CD14-positive monocyte (primary cell): Measurements from ENCODE around the gene VARS2. TPM values are rescaled to one million over a fixed set of nuclear protein-coding genes. Genes with fewer than 3 reads are reported as not detected.

Experiments
- DNase-seq, 3 donors: peaks; one replicate each; pipeline ENCODE4 v3.0.0-alpha.2; 2011 to 2022
- H2AFZ ChIP-seq: 2 replicates; pipeline ENCODE4 v1.6.0; 2012; ENCODE audit warnings: mild to moderate bottlenecking, low read depth, low read length, inconsistent platforms; ENCODE audit not compliant: insufficient read depth, poor library complexity, severe bottlenecking
- H3K27ac ChIP-seq, 2 donors: 1 replicate in 1 of 2; 2 replicates in 1 of 2; pipeline ENCODE4 v1.5.1; 2012 to 2013; ENCODE audit warnings: low read length in 2 of 2, control low read depth in 1 of 2, inconsistent platforms in 1 of 2, low read depth in 1 of 2, mild to moderate bottlenecking in 1 of 2
- H3K27me3 ChIP-seq, 2 donors: one replicate each; pipeline versions ENCODE4 v1.6.0 to v1.6.1; 2011 to 2013; ENCODE audit warnings: low read length in 2 of 2; ENCODE audit not compliant: control insufficient read depth in 2 of 2, insufficient read depth in 2 of 2
- H3K36me3 ChIP-seq, 2 donors: replicated peaks in 1 of 2; 1 replicate in 1 of 2; 2 replicates in 1 of 2; pipeline versions ENCODE4 v1.5.1 to v1.6.1; 2012 to 2013; ENCODE audit warnings: low read length in 2 of 2, control low read depth in 1 of 2, inconsistent platforms in 1 of 2, mild to moderate bottlenecking in 1 of 2; ENCODE audit not compliant: insufficient read depth in 2 of 2, control insufficient read depth in 1 of 2
- H3K4me1 ChIP-seq, 2 donors: 1 replicate in 1 of 2; 2 replicates in 1 of 2; pipeline versions ENCODE4 v1.5.1 to v1.6.1; 2012 to 2013; ENCODE audit warnings: low read length in 2 of 2, control low read depth in 1 of 2, inconsistent platforms in 1 of 2, mild to moderate bottlenecking in 1 of 2, moderate library complexity in 1 of 2; ENCODE audit not compliant: insufficient read depth in 2 of 2, control insufficient read depth in 1 of 2
- H3K4me2 ChIP-seq: replicated peaks from 2 replicates; pipeline ENCODE3; 2012; ENCODE audit warnings: low read length, moderate library complexity, mild to moderate bottlenecking; ENCODE audit not compliant: poor library complexity, severe bottlenecking; ENCODE audit errors: extremely low read depth
- H3K4me3 ChIP-seq, 3 experiments: fragments of 200-600 bp in 1 of 3; sonication (generic) in 1 of 3; replicated peaks in 1 of 3; 1 replicate in 2 of 3; 2 replicates in 1 of 3; pipeline ENCODE4 v1.5.1; 2011 to 2013; ENCODE audit warnings: low read length in 3 of 3, mild to moderate bottlenecking in 3 of 3, control low read depth in 2 of 3, low read depth in 2 of 3, inconsistent platforms in 1 of 3, moderate library complexity in 1 of 3
- H3K79me2 ChIP-seq: 2 replicates; pipeline ENCODE4 v1.6.0; 2012; ENCODE audit warnings: mild to moderate bottlenecking, control low read depth, inconsistent platforms, low read length, moderate library complexity; ENCODE audit not compliant: insufficient read depth
- H3K9ac ChIP-seq: 2 replicates; pipeline ENCODE4 v1.6.0; 2017; ENCODE audit warnings: low read length, mild to moderate bottlenecking; ENCODE audit not compliant: insufficient read depth, poor library complexity, severe bottlenecking
- H3K9me3 ChIP-seq, 2 donors: replicated peaks in 1 of 2; 1 replicate in 1 of 2; 2 replicates in 1 of 2; pipeline versions ENCODE4 v1.5.1 to v1.6.1; 2012 to 2013; ENCODE audit warnings: low read length in 2 of 2, control low read depth in 1 of 2; ENCODE audit not compliant: control insufficient read depth in 1 of 2, insufficient read depth in 1 of 2
- H4K20me1 ChIP-seq: 2 replicates; pipeline ENCODE4 v1.6.0; 2012; ENCODE audit warnings: mild to moderate bottlenecking, low read length, control low read depth, moderate library complexity; ENCODE audit not compliant: insufficient read depth
- H3K27ac Mint-ChIP-seq, 7 donors: one replicate each; pipeline ENCODE4 v1.8.0; 2020; ENCODE audit warnings: mild to moderate bottlenecking in 7 of 7, mixed read lengths in 7 of 7, moderate library complexity in 6 of 7, inconsistent platforms in 2 of 7
- H3K27me3 Mint-ChIP-seq, 3 donors: one replicate each; pipeline ENCODE4 v1.8.0; 2021 to 2022; ENCODE audit warnings: low read depth in 3 of 3, mild to moderate bottlenecking in 3 of 3, mixed read lengths in 3 of 3, moderate library complexity in 3 of 3, inconsistent platforms in 1 of 3
- H3K36me3 Mint-ChIP-seq, 2 donors: one replicate each; pipeline ENCODE4 v1.8.0; 2020; ENCODE audit warnings: mixed read lengths in 2 of 2, inconsistent platforms in 1 of 2, mild to moderate bottlenecking in 1 of 2
- H3K4me1 Mint-ChIP-seq: one replicate; pipeline ENCODE4 v1.8.0; 2020; ENCODE audit warnings: mild to moderate bottlenecking, mixed read lengths
- H3K4me3 Mint-ChIP-seq, 2 donors: one replicate each; pipeline ENCODE4 v1.8.0; 2020; ENCODE audit warnings: mild to moderate bottlenecking in 2 of 2, mixed read lengths in 2 of 2, moderate library complexity in 1 of 2
- H3K9me3 Mint-ChIP-seq, 7 donors: one replicate each; pipeline ENCODE4 v1.8.0; 2020 to 2022; ENCODE audit warnings: mixed read lengths in 7 of 7, mild to moderate bottlenecking in 6 of 7, moderate library complexity in 6 of 7, inconsistent platforms in 2 of 7
- CTCF ChIP-seq: fragments of 200-600 bp; IDR thresholded peaks from one replicate; pipeline ENCODE4 v1.8.0; 2022; ENCODE audit warnings: antibody characterized with exemption, mild to moderate bottlenecking
- WGBS: methylation state at CpG from one replicate; pipeline ENCODE4 v1.1.5; 2013; ENCODE audit warnings: missing lambda C conversion rate; ENCODE audit not compliant: insufficient coverage; 5-methylcytosine and 5-hydroxymethylcytosine counted together
- intact Hi-C, 2 donors: fragments of 100-400 bp; cut with micrococcal nuclease; formaldehyde crosslinking; loops; one replicate each; pipeline versions ENCODE4 v1.15.0 to v1.15.1; 2023
- polyA plus RNA-seq, 3 donors: library from polyadenylated mRNA; depleted of rRNA in 1 of 3; unstranded in 2 of 3; stranded (reverse) in 1 of 3; fragments of 300-500 nt in 2 of 3; fragments of >200 nt in 1 of 3; fragmentation: Illumina TruSeq in 2 of 3; gene quantifications; 1 replicate in 2 of 3; 2 replicates in 1 of 3; pipeline ENCODE4 v1.2.3, GENCODE V29; 2012 to 2021

VARS2 gene
- polyA plus RNA-seq, 3 donors, result 7.6 to 15.5 (median 8.1) TPM

GRCh38 chr6:30885999-30886896, 27.8 kb upstream of the VARS2 start:
- H3K9me3 Mint-ChIP-seq, result peaks cover 0 to 5% (median 0%) of the 10 kb centered on the region in 7 donors

GRCh38 chr6:30886897-30887255, 27.2 kb upstream of the VARS2 start:
- Mint-ChIP-seq H3K4me3 (no peak overlapping the region), H3K27ac (no peak overlapping the region), H3K9me3 (peaks cover 0 to 5% (median 0%) of the 10 kb centered on the region in 7 donors), H3K36me3 (peaks cover 0 to 5% of the 10 kb centered on the region in 2 donors), H3K27me3 (peaks cover 29 to 55% (median 31%) of the 10 kb centered on the region in 3 donors), H3K4me1 (peaks cover 23% of the 10 kb centered on the region)
- peaks cover 9 to 11% of the 10 kb centered on the region in 2 donors for H3K4me1 ChIP-seq
- TF ChIP-seq CTCF, result no peak
- H3K27ac ChIP-seq, result no peak overlapping the region
- no peaks in the 10 kb centered on the region for H3K9me3 ChIP-seq
- H4K20me1 ChIP-seq, result no peaks in the 10 kb centered on the region
- H3K79me2 ChIP-seq, result no peaks in the 10 kb centered on the region
- H3K36me3 ChIP-seq, result no peaks in the 10 kb centered on the region
- H3K4me3 ChIP-seq, result no peak overlapping the region
- DNase-seq, result no peak
- H3K4me2 ChIP-seq, result no peak overlapping the region
- peaks cover 4 to 44% of the 10 kb centered on the region in 2 donors for H3K27me3 ChIP-seq
- no peak overlapping the region for H2AFZ ChIP-seq
- intact Hi-C loops, result no loop called here
- H3K9ac ChIP-seq, result no peak overlapping the region

More at GRCh38 chr6:30885999-30886896, 27.8 kb upstream of the VARS2 start:
- peaks cover 9 to 11% of the 10 kb centered on the region in 2 donors for H3K4me1 ChIP-seq
- peaks cover 0 to 5% of the 10 kb centered on the region in 2 donors for H3K36me3 Mint-ChIP-seq
- no peaks in the 10 kb centered on the region for H3K9me3 ChIP-seq
- no peak for DNase-seq
- intact Hi-C loops, result no loop called here
- TF ChIP-seq CTCF, result no peak
- no peak overlapping the region for H3K27ac Mint-ChIP-seq
- no peak overlapping the region for H3K9ac ChIP-seq
- H3K4me3 ChIP-seq, result no peak overlapping the region
- peaks cover 4 to 49% of the 10 kb centered on the region in 2 donors for H3K27me3 ChIP-seq
- no peak overlapping the region for H2AFZ ChIP-seq
- H3K4me3 Mint-ChIP-seq, result peak overlapping the region in 1 of 2 donors; percentile 86
- no peaks in the 10 kb centered on the region for H4K20me1 ChIP-seq
- no peak overlapping the region for H3K27ac ChIP-seq
- H3K27me3 Mint-ChIP-seq, result peaks cover 31 to 58% (median 34%) of the 10 kb centered on the region in 3 donors
- H3K4me2 ChIP-seq, result no peak overlapping the region
- peaks cover 23% of the 10 kb centered on the region for H3K4me1 Mint-ChIP-seq
- 67% methylated on average over 9 of the region's 18 CpGs for WGBS
- no peaks in the 10 kb centered on the region for H3K36me3 ChIP-seq
- H3K79me2 ChIP-seq, result no peaks in the 10 kb centered on the region
